GM21381 (cell line): ENCODE results near the gene POU6F2.

Source experiments
- ATAC-seq: cut with Tn5 transposase; IDR thresholded peaks from one replicate; pipeline ENCODE4 v1.9.1; 2021; ENCODE audit warnings: mild to moderate bottlenecking, moderate library complexity; ENCODE audit not compliant: unreplicated experiment

POU6F2 gene

DNA sequence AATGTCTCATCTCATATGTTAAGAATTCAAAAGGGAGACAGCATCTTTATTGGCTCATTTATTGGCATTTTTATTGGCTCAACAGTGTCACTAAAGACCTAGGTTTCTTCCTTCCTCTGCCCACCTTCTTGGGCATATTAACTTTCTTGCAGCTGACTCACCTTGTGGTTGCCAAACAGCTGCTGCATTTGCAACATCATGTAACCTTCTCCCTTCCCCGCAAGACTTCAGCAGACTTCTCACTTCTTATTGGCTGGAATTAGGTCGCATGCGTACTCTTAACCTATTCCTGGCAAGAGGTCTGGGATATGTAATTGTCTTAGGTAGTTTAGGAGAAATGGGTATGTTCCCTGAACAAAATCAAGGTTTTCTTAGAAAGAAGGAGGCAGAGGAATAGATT, 263.2 kb downstream of the POU6F2 start:
- ATAC-seq = no peak

DNA sequence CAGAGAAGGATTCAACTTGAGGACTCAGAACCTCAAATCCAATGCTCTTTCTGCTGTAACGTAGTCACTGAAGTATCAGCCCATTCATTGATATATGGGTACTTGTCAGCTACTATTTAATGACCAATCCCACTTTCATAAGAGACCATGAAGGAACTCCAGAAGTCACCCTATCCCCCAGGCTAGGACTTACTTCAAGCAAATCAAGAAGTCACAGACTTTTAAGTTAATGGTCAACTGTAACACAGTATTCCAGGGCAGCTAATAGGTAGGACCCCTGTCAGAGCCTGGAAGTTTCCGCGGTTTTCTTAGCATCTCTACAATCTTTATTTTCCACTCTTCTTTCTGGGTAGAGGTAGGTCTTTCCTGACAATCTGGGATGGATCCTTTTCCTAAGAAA, 269.9 kb downstream of the POU6F2 start:
- no peak for ATAC-seq

DNA sequence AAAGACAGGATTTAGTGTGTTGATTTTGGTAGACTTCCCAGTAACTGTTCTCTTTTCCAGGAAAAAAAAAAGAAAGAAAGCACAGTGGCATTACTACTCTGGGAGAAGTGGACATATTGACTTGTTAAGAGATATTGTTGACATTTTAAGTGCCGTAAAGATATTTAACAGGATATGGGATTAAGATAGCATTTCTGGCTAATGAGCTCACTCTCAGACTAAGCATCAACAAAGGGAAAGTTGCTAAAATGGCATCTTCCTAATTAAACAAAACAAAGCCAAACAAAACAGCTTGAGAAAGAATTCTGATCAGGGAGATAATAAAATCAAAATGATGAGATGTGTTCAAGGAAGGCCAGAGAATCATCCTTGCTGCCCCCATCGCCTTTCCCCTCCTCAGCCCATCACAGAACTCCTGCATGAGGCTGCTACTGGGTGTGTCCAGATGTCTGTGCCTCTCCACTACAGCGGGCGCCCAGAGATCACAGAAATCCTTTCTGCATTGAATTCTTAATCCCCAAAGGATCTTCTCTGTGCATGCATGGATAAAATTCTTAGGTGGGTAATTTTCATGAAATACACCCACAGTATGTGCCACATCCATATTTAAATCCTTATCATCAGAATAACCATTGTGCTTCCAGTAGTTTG, 270.5 kb downstream of the POU6F2 start:
- no peak for ATAC-seq

DNA sequence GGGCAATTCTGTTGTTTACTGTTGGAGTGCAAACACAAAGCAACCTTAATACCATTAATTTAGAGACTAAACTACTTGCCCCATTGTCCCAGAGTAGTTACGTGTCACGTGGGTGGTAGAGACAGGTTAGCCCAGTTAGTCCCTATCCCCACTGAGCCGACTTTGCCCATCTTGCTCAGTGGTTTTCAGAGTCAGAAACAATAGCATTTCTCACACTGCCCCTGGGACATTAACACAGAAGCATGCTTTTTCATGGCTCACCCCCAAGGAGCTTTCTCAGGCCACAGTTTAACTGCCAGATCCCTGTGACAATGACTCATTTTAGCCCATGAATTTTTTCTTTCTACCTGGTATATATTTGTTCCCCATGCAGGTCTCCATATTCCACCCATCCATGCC, 271.0 kb downstream of the POU6F2 start:
- ATAC-seq = no peak

DNA sequence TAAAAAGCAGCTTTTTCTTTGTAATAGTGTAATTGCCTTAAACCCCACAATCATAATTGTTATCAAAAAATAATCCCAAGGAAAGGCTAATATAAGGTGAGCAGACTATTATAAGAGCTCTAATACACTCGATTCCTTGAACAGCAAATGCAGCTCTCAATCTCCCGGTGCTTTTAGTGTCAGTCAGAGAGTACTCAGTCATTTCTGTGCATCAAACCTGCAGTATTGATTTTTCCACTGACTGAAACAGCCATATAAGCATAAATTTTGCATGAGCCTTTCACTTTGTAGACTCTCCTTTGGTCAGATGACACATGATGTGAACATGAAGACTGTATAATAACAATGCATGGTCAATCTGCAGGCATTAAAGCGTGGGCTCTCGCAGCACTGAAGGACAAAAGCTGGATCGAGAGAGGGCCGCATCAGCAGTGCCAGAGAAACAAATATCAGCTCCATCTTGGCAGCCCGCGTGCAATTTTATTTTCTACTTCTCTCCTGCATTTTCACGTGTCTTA, 272.0 kb downstream of the POU6F2 start:
- no peak for ATAC-seq

DNA sequence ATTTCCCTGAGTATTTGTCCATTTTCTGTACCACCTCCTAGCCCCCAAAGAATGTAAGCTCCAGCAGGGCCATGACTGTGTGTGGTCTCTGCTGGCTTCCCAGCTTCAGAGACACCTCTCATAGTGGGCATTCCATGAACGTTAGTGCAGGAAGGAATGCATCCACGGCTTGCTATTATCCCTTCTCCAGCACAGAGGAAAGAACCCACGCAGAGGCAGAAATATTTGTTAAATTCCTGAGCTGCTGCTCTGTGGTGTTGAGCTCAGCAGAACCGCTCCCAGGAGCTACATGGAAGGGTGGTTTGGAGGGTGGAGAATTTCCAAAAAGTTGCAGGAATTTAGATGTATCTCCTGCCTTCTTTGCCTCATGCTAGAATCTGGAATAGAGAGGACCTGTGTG, 275.2 kb downstream of the POU6F2 start:
- no peak for ATAC-seq

DNA sequence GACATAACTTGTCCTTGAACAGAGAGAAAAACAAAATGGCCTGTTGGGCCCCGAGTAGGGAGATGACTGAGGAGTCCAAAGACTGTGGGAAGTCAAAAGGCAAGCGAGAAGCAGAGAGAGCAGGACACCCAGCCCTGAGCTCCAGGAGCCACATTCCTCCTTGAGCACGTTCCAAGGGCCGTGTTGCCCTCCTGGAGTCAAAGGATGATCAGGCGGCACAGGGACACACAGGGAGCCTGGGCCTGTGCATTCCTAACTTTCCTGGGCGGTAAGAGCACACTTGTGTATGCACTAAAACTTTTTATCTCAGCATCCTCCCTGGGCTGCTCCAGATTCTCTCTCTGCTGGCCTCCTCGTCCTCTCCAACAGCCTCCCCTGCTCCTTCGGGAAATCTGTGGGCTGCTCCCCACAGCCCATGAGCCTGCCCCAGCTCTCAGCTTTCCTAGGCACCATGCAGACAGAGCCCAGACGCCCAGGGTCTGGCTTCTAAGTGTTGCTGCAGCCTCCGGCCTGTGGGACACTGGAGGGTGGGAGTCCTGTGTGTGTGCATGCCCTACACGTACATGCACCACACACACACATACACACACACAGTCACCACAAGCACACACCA, 281.8 kb downstream of the POU6F2 start:
- no peak for ATAC-seq

DNA sequence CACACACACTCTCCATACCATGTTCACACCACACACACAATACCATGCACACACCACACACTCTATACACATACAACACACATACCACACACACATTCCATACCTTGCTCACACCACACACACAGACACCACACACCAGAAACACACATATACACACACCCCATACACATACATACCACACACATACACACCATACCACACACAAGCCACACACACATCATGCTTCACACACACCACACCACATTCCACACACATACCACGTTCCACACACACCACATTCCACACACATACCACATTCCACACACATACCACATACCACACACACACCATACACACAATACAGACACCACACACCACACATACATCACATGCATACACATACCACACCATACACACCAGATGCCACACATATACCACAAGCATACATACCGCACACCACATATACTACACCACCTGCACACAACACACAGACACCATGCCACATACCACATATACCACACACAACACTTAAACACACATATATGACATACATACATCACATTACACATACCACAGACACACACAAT, 282.7 kb downstream of the POU6F2 start:
- no peak for ATAC-seq

DNA sequence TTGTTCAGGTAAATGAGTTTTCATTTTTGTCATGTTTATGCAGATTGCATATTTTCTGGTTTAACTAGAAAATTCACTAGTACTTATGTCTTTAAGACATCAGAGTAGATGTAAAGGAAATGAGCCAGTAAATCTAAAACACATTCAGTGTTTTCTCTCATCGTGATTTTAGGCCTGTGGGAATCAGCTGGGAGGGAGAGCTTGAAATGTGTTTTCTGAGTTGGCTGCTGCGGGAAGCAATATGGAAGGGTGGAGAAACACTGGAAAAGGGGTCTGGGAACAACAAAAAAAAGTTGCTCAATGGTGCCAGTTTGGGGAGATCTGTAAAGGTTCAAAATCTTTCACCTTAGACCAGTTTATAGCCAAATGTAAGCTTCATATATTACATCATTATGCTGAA, 284.1 kb downstream of the POU6F2 start:
- ATAC-seq = no peak

DNA sequence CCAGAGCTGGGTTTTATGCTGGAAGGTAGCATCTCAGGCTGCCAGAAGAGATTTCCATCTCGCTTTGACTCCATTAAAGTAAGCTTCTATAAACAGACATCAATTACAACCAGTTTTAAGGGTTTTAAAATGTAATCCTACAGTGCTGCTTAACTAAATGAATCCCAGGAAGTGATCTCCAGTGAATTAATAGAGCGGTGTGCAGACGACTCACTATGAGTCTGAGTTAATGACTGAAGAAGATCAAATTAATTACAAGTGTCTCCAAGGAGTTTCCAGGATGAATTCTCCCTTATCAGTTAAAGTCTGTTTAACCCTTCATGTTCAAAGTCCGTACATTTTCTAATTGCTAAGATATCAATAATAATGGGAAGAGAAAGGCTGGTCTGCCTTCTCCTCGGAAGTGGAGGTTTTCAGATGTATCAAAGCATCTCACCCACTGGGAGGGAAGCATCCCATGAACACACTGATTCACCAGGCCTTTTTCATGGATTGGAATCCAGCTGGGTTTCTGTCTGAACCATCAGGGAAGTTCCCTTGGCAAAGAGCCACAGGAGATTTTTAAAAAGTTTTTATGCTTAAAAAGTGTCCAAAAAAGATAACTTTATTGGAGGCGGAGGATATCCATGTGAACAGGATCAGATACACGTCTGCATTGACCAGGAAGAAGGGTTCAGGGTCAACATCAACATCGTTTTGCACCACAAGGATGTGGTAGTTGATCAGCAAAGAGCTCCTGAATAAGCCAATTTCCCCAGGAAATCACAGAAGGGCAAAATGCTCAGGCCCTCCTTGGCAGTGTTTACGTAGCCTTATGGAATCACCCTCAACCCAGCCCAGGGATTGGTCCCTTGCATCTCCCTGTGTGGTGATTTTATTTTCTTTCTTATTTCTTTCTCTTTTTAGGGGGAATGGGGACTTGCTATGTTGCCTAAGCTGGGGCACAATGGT, 288.2 kb downstream of the POU6F2 start:
- ATAC-seq = no peak

DNA sequence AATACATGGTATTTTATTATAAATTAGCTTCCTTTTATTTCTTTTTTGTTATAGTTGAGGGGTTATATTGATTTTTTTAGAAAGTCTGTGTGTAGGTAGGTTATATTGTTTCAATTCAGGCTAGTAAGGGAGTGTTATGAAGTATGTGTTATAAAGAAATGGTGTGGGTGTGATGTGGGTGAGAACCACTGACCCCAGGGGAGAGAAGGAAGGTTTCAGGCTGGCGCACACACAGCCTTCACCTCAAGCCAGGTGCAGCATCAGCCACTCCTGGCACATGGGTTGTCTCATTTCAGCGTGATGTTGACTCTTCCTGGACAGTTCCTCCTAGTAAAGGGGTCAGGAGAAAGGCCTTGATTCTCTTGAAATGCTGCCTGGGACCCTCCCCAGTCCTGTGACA, 291.3 kb downstream of the POU6F2 start:
- ATAC-seq = no peak

DNA sequence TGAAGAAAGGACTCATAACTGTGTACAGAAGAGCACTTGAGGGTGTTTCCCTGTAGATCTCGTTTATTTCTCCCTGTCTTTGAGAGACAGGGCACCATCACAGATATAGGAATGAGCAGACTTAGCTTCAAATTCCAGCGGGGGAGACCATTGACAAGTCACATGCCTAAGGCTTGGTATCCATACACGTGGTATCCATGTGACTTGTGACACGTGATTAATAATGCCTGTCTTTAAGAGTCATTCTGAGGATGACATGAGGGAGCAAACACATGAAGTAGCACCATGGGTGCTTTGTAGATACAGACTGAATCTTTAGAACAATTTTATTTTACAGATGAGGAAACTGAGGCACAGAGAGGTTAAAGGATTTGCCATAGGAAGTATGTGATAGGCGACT, 292.3 kb downstream of the POU6F2 start:
- ATAC-seq = no peak

DNA sequence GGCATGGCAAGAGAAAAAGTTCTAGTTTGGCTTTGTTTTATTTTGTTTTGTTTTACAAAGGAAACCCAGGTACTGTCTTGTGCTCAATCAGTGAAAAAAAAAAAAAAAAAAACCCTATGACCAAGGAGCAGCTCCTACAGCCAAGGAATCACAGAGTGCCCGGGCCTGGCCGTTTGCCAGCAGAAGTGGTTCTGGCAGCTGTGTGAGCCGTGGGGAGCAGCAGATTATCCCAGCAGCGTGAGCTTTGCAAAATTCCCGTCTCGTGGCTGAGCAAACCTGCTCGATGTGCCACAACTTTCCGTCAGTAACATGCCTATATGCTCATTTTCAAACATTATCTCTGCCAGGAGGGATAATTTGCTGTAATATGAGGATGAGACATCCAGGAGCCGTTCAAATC, 293.7 kb downstream of the POU6F2 start:
- no peak for ATAC-seq

DNA sequence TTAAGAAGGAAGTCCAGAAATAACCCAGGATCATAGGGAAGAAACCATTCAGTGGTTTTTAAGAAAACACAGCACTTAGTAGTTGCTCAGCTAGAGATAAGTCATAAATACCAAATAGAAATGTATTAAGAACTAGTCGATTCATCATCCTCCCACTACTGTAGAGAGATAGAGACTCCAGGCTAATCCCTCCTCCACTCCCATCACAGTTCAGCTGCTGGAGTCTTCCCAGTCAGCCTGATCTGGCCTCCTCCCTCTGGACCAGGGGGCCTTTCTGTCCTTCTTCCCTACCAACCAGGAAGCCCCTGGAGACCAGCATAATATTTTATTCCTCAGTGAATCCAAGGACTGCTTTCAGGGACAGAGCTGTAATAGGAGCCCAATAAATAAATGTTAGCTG, 294.4 kb downstream of the POU6F2 start:
- no peak for ATAC-seq

DNA sequence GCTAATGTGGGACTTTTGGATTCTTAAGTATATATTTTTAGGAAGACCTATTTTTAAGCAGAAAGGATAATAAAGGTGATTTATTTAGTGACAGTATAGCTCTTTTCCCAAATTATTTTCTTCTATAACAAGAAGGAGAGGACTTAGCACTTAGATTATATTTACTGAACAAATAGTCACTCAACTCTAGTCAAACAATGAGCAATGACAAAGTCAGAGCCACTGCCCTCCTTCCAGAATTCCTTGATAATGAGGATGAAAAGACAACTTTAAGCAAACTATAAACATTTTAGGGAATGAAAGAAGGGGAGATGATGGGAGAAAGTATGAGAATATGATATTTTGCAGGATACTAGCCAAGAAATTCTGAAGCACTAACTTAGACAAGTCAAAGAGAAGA, 295.0 kb downstream of the POU6F2 start:
- no peak for ATAC-seq

DNA sequence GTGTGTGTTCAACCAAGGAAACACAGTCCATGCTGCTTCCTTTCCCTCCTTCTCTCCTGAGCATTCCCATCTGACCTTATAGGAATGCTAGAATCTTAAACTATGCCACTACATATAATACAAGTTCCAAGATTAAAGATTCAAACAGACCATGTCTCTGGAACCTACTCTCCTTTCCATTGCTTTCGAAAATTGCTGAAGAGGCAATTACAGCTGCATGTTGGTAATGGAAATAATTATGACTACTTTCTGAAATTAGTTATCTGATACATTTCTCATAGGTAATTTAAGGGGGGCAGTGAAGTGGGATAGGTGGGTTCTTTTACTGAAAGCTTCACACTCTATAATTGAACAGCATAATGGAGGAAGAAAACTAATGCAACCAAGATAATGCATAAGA, 302.6 kb downstream of the POU6F2 start:
- ATAC-seq = no peak

DNA sequence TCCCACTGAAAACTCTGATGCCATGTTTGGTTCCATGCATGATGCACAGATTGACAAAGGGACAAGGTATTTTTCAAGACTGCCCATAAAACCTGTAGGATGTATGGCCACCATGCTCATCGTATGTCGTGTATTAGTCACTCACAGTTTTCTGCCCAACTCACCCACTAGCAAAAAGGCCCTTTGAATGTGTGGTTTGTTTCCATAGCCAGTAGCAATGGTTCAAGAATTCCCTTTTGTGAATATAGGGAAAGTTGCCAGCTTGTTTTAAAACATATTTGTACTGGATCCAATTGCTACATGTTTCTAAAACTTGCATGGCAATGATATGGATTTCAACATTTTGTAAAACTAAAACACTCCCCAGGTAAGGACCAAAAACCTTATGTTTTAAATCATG, 307.5 kb downstream of the POU6F2 start:
- ATAC-seq = no peak

DNA sequence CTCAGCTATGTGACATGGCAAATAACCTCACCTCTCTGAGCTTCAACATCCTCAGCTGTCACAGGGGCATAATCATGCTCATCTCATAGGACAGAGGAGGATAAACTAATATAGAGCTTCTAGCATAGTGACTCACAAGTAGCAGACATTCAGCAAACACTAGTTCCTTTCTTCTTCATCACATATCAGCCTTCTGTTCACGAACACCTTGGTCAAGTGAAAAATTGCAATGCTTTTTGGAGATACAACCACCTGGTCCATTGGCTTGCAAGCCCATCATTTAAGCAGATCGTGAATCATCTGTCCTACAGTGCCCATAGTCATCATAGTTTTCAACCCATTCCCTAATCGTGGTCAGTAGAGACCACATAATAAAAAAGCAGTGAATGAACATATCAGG, 310.6 kb downstream of the POU6F2 start:
- ATAC-seq = no peak

DNA sequence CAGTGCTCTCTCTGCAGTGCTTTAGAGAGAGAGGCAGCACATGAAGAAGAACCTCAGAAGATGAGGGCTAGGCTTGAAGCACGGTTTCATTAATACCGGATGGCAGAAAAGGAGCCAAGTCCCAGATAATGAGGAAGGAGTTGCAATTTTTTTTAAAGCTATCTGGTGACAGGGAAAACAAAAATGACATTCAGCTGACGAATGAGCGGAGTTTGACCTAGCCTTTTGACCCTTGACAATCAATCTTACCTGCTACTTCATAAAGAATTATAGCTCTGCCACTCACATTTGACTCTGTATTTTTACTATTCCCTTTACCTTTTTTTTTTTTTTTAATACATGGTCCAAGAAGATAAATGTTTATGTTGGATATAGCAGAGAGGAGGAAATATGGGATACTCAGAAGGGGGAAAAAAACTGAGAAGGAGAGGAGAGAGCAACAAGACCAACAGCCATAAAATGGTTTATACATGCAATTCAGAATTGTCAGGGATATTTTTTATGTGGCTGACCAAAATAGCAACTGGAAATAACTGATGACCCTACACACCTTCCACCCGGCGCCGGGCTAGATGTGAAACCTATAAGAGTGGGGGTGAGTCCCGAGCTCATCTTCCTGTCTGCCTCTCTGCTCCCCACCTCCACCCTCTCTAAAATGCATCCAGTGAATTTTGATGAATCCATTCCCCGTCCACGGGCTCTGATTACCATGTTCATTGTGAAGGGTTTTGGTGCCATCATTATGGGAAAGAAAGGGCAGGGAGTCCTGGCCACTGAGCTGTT, 314.1 kb downstream of the POU6F2 start:
- ATAC-seq = no peak

DNA sequence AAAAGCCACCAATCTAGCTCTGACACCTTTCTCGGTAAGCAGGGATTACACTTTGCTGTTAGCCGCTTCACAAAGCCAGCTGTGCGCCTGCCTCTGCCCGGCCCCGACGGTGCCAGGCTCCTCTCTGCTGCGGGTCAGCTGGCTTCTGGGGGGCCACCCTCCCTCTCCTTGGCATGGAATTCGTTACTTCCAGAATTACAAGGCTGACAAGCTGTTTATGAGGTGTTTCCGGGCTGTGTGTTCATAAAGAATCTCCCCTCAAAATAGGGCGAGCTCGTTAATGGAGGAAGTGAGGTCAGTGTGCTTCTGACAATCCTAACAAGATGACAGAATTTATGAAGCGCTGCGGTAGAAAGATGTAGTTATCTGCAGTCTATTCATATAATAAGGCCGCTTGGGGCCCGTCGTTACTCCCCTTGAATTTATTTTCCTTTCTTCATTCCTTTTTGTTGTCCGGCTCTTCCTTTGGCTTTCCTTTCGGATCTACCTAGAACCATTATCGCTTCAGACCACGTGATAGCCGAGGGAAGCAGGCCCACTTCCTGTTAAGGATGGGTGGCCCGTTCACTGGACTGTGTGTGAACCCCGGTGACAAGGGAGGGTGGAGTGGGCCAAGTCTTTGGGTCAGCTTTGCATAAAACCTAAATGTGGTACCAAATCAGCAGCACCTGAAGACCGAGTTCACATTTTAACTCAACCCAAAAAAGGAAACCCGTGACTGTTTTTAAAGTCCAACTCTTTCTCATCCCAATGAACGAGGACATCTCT, 315.5 kb downstream of the POU6F2 start:
- no peak for ATAC-seq
